B cell (primary cell): ENCODE results near the gene FBXL13. TPM values are rescaled to one million over a fixed set of nuclear protein-coding genes. Genes with fewer than 3 reads are reported as not detected.

Experiments used
- ATAC-seq: fragments of 200-7000 bp; cut with Tn5 transposase; one replicate; pipeline ENCODE4 v1.10.0; 2021; ENCODE audit warnings: low read depth, mild to moderate bottlenecking, moderate number of reproducible peaks, moderate library complexity
- CTCF ChIA-PET: fragments of 350-600 bp; sonication (Branson Sonifier 250); formaldehyde crosslinking; loops from one replicate; lab custom pipeline; 2021; ENCODE audit warnings: antibody characterized with exemption, inconsistent platforms; lab: Charles Lee
- POLR2A ChIA-PET: fragments of 350-600 bp; sonication (Branson Sonifier 250); formaldehyde crosslinking; loops from one replicate; lab custom pipeline; 2021; ENCODE audit warnings: antibody characterized with exemption; lab: Charles Lee
- DNase-seq: peaks from one replicate; pipeline ENCODE4 v3.0.0; 2013
- H2AFZ ChIP-seq: 2 replicates; pipeline ENCODE4 v1.6.1; 2012; ENCODE audit warnings: mild to moderate bottlenecking, low read depth, low read length; ENCODE audit not compliant: insufficient read depth, poor library complexity, severe bottlenecking
- H3K27ac ChIP-seq, 2 donors: 1 replicate in 1 of 2; 2 replicates in 1 of 2; pipeline ENCODE4 v1.5.1; 2012 to 2013; ENCODE audit warnings: low read length in 2 of 2, mild to moderate bottlenecking in 2 of 2, moderate library complexity in 1 of 2
- H3K27me3 ChIP-seq, 4 experiments: fragments of 200-600 bp in 1 of 4; sonication (generic) in 1 of 4; replicated peaks in 1 of 4; 1 replicate in 2 of 4; 2 replicates in 2 of 4; pipeline versions ENCODE4 v1.6.1 to v1.7.0; 2013 to 2016; ENCODE audit warnings: low read length in 3 of 4, mild to moderate bottlenecking in 2 of 4, mixed read lengths in 1 of 4, moderate library complexity in 1 of 4; ENCODE audit not compliant: insufficient read depth in 4 of 4, control insufficient read depth in 3 of 4; ENCODE audit errors: control extremely low read depth in 1 of 4
- H3K36me3 ChIP-seq, 2 experiments: replicated peaks in 1 of 2; 1 replicate in 1 of 2; 2 replicates in 1 of 2; pipeline versions ENCODE4 v1.6.1 to v1.7.1; 2013; ENCODE audit warnings: low read length in 1 of 2; ENCODE audit not compliant: insufficient read depth in 2 of 2, control insufficient read depth in 1 of 2; ENCODE audit errors: control extremely low read depth in 1 of 2, extremely low read depth in 1 of 2
- H3K4me1 ChIP-seq, 2 donors: fragments of 200-600 bp in 1 of 2; sonication (generic) in 1 of 2; 1 replicate in 1 of 2; 2 replicates in 1 of 2; pipeline versions ENCODE4 v1.5.1 to v1.6.1; 2013 to 2017; ENCODE audit warnings: low read length in 2 of 2; ENCODE audit not compliant: control insufficient read depth in 2 of 2, insufficient read depth in 2 of 2
- H3K4me2 ChIP-seq: replicated peaks from 2 replicates; pipeline ENCODE3; 2012; ENCODE audit warnings: mild to moderate bottlenecking, low read depth, low read length; ENCODE audit not compliant: poor library complexity, severe bottlenecking
- H3K4me3 ChIP-seq, 5 experiments: fragments of 200-600 bp in 1 of 5; sonication (generic) in 1 of 5; 1 replicate in 3 of 5; 2 replicates in 2 of 5; pipeline versions ENCODE4 v1.5.1 to v1.7.0; 2011 to 2016; ENCODE audit warnings: low read length in 4 of 5, mild to moderate bottlenecking in 4 of 5, low read depth in 2 of 5, control low read depth in 1 of 5, moderate library complexity in 1 of 5; ENCODE audit not compliant: insufficient read depth in 1 of 5; ENCODE audit errors: control extremely low read depth in 1 of 5, extremely low read depth in 1 of 5
- H3K79me2 ChIP-seq: fragments of 200-600 bp; sonication (generic); one replicate; pipeline ENCODE4 v1.6.0; 2016; ENCODE audit warnings: low read length; ENCODE audit not compliant: control insufficient read depth, insufficient read depth
- H3K9ac ChIP-seq: fragments of 200-600 bp; sonication (generic); 2 replicates; pipeline ENCODE4 v1.6.1; 2017; ENCODE audit warnings: mild to moderate bottlenecking, low read length, moderate library complexity
- H3K9me3 ChIP-seq, 3 donors: one replicate each; pipeline versions ENCODE4 v1.6.1 to v1.7.1; 2013; ENCODE audit warnings: low read length in 2 of 3; ENCODE audit not compliant: control insufficient read depth in 2 of 3, insufficient read depth in 1 of 3; ENCODE audit errors: control extremely low read depth in 1 of 3
- H4K20me1 ChIP-seq: 2 replicates; pipeline ENCODE4 v1.6.0; 2012; ENCODE audit warnings: mild to moderate bottlenecking, low read length; ENCODE audit not compliant: insufficient read depth, control insufficient read depth, poor library complexity, severe bottlenecking
- H3K27ac Mint-ChIP-seq: one replicate; pipeline ENCODE4 v1.8.0; 2021; ENCODE audit warnings: mixed read lengths
- H3K27me3 Mint-ChIP-seq: one replicate; pipeline ENCODE4 v1.8.0; 2021; ENCODE audit warnings: mixed read lengths
- H3K4me1 Mint-ChIP-seq: one replicate; pipeline ENCODE4 v1.8.0; 2021; ENCODE audit warnings: mixed read lengths
- H3K4me3 Mint-ChIP-seq: one replicate; pipeline ENCODE4 v1.8.0; 2021; ENCODE audit warnings: mixed read lengths
- H3K9me3 Mint-ChIP-seq: one replicate; pipeline ENCODE4 v1.8.0; 2022; ENCODE audit warnings: mixed read lengths; ENCODE audit not compliant: insufficient read depth
- EZH2 ChIP-seq: IDR thresholded peaks from 2 replicates; pipeline ENCODE4 v1.6.1; 2012; ENCODE audit warnings: borderline replicate concordance, low read depth, mild to moderate bottlenecking, moderate library complexity, low read length; ENCODE audit not compliant: insufficient read depth, poor library complexity, severe bottlenecking
- WGBS: methylation state at CpG from one replicate; pipeline ENCODE4 v1.1.5; 2013; ENCODE audit warnings: missing lambda C conversion rate; ENCODE audit not compliant: insufficient coverage; 5-methylcytosine and 5-hydroxymethylcytosine counted together
- intact Hi-C: fragments of 100-400 bp; cut with micrococcal nuclease; formaldehyde crosslinking; loops from one replicate; pipeline ENCODE4 v1.10.0; 2022
- polyA plus RNA-seq: library from polyadenylated mRNA; depleted of rRNA; stranded (reverse); fragments of >200 nt; gene quantifications from 2 replicates; pipeline ENCODE4 v1.2.3, GENCODE V29; 2012
- total RNA-seq, 2 donors: library from RNA; stranded (reverse); fragments of 120-200 nt in 1 of 2; gene quantifications; 1 replicate in 1 of 2; 2 replicates in 1 of 2; pipeline versions ENCODE4 v1.2.3 to v1.2.4, GENCODE V29; 2013 to 2022
- TF ChIP-seq, protein P1 (sequence below): fragments of 200-600 bp; IDR thresholded peaks from one replicate; pipeline ENCODE4 v1.8.0; 2022; ENCODE audit warnings: antibody characterized with exemption, mild to moderate bottlenecking

Gene FBXL13
- total and polyA plus RNA-seq, 2 donors (not counting 1 experiment from before 2014, with no cell fraction given), result 0.22 to 4.0 TPM

- H3K4me1 ChIP-seq, result no peaks in the 10 kb centered on the region
- no peak overlapping the region for H3K27ac ChIP-seq
- H3K27me3 ChIP-seq, result no peaks in the 10 kb centered on the region
- intact Hi-C loops, result no loop called here
- CTCF ChIA-PET, result no interaction called here
- H2AFZ ChIP-seq, result no peak overlapping the region
- H3K4me3 Mint-ChIP-seq, result no peak overlapping the region
- no peak overlapping the region for H3K9ac ChIP-seq
- POLR2A ChIA-PET, result no interaction called here
- no peak for DNase-seq
- no peak overlapping the region for H3K4me3 ChIP-seq
- no peaks in the 10 kb centered on the region for H3K79me2 ChIP-seq
- H4K20me1 ChIP-seq, result no peaks in the 10 kb centered on the region
- no peaks in the 10 kb centered on the region for H3K36me3 ChIP-seq
- ATAC-seq, result no peak
- no peak overlapping the region for H3K4me2 ChIP-seq
- no peaks in the 10 kb centered on the region for H3K4me1 Mint-ChIP-seq
- no peak for TF ChIP-seq EZH2
- TF ChIP-seq, protein P1, sequence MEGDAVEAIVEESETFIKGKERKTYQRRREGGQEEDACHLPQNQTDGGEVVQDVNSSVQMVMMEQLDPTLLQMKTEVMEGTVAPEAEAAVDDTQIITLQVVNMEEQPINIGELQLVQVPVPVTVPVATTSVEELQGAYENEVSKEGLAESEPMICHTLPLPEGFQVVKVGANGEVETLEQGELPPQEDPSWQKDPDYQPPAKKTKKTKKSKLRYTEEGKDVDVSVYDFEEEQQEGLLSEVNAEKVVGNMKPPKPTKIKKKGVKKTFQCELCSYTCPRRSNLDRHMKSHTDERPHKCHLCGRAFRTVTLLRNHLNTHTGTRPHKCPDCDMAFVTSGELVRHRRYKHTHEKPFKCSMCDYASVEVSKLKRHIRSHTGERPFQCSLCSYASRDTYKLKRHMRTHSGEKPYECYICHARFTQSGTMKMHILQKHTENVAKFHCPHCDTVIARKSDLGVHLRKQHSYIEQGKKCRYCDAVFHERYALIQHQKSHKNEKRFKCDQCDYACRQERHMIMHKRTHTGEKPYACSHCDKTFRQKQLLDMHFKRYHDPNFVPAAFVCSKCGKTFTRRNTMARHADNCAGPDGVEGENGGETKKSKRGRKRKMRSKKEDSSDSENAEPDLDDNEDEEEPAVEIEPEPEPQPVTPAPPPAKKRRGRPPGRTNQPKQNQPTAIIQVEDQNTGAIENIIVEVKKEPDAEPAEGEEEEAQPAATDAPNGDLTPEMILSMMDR, result no peak
- H3K27ac Mint-ChIP-seq, result no peak overlapping the region
- H3K9me3 Mint-ChIP-seq, result peaks cover 2% of the 10 kb centered on the region
- 94% methylated on average over 14 of the region's 15 CpGs for WGBS
- no peaks in the 10 kb centered on the region for H3K27me3 Mint-ChIP-seq
- no peaks in the 10 kb centered on the region for H3K9me3 ChIP-seq
Measured at GRCh38 chr7:102974366-102975236, 100.0 kb downstream of the FBXL13 start.

- no peak overlapping the region for H3K4me2 ChIP-seq
- intact Hi-C loops, result no loop called here
- H3K4me3 Mint-ChIP-seq, result no peak overlapping the region
- H3K4me1 Mint-ChIP-seq, result no peaks in the 10 kb centered on the region
- ChIA-PET CTCF (no interaction called here), POLR2A (no interaction called here)
- H3K27me3 Mint-ChIP-seq, result no peaks in the 10 kb centered on the region
- no peak overlapping the region for H2AFZ ChIP-seq
- TF ChIP-seq, protein P1, result no peak
- TF ChIP-seq EZH2, result no peak
- no peaks in the 10 kb centered on the region for H4K20me1 ChIP-seq
- no peak overlapping the region for H3K9ac ChIP-seq
- no peak overlapping the region for H3K27ac Mint-ChIP-seq
- peaks cover 2% of the 10 kb centered on the region for H3K9me3 Mint-ChIP-seq
- 94% methylated on average over 21 of the region's 23 CpGs for WGBS
- no peaks in the 10 kb centered on the region for H3K9me3 ChIP-seq
- H3K36me3 ChIP-seq, result no peaks in the 10 kb centered on the region
- ATAC-seq (no peak), DNase-seq (no peak)
- H3K79me2 ChIP-seq, result no peaks in the 10 kb centered on the region
- H3K4me1 ChIP-seq, result no peaks in the 10 kb centered on the region
- no peak overlapping the region for H3K27ac ChIP-seq
- H3K4me3 ChIP-seq, result no peak overlapping the region
- H3K27me3 ChIP-seq, result no peaks in the 10 kb centered on the region
Measured at GRCh38 chr7:102973096-102973802, 101.3 kb downstream of the FBXL13 start.
